Measurements from ENCODE around the gene UBE4A. TPM values are rescaled to one million over a fixed set of nuclear protein-coding genes. Genes with fewer than 3 reads are reported as not detected.

Gene UBE4A
- total and polyA plus RNA-seq, 9 of the 15 experiments (the other 6 are each of a cell fraction or from before 2014, with no cell fraction given), result 13.5 to 45.2 (median 26.8) TPM

DNA sequence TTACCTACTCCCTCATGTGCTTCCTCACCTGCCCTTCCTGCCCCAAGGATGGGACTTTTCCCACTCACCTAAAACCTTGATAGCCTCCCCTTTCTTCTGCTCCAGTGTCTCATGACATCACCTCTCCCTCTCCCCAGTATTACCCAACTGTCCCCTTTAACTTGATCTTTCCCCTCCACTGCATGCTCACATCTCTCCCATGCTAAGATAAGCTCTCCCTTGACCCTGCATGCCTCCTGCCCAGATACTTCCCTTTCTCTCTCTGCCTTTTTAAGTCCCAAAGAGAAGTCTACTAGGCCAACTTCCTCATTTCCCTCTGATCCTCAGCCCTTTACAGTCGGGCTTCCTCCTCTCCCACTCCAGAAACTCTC lies 40.1 kb upstream of the UBE4A start (continued):
- TF ChIP-seq, protein P1, sequence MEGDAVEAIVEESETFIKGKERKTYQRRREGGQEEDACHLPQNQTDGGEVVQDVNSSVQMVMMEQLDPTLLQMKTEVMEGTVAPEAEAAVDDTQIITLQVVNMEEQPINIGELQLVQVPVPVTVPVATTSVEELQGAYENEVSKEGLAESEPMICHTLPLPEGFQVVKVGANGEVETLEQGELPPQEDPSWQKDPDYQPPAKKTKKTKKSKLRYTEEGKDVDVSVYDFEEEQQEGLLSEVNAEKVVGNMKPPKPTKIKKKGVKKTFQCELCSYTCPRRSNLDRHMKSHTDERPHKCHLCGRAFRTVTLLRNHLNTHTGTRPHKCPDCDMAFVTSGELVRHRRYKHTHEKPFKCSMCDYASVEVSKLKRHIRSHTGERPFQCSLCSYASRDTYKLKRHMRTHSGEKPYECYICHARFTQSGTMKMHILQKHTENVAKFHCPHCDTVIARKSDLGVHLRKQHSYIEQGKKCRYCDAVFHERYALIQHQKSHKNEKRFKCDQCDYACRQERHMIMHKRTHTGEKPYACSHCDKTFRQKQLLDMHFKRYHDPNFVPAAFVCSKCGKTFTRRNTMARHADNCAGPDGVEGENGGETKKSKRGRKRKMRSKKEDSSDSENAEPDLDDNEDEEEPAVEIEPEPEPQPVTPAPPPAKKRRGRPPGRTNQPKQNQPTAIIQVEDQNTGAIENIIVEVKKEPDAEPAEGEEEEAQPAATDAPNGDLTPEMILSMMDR (IDR thresholded peaks at IDR 0.05 in 2 of 3, conservative IDR thresholded peaks at IDR 0.05 in 1 of 3; ENCODE audit: insufficient read depth in 2 of 3, low read depth in 1 of 3, low read length in 3 of 3), result no peak
- TF ChIP-seq ZNF551 (CRISPR knock-in tag; IDR thresholded peaks at IDR 0.05) (no peak), SMARCA4 (IDR thresholded peaks at IDR 0.05) (peak; percentile 77; the same call in 1 of the 2 replicates), NBN (IDR thresholded peaks at IDR 0.05; ENCODE audit: low read depth) (peak; percentile 60; the same call in 1 of the 2 replicates), GTF2E2 (tag; IDR thresholded peaks at IDR 0.05) (0 out of 2 replicates have a peak, but pooled peaks have one; percentile 31), ZNF263 (CRISPR knock-in tag; IDR thresholded peaks at IDR 0.05; ENCODE audit: borderline replicate concordance) (peak; percentile 43; the same call in 1 of the 2 replicates), MYNN (IDR thresholded peaks at IDR 0.05) (no peak), MYNN (CRISPR knock-in tag; IDR thresholded peaks at IDR 0.05) (no peak), PHF21A (IDR thresholded peaks at IDR 0.05; ENCODE audit: borderline replicate concordance, low read depth) (no peak), SOX6 (IDR thresholded peaks at IDR 0.05) (peak; percentile 11; the same call in 1 of the 2 replicates), SPI1 (IDR thresholded peaks at IDR 0.05; ENCODE audit: borderline replicate concordance, low read depth, low read length) (peak; percentile 92), RFX1 (IDR thresholded peaks at IDR 0.05) (no peak), MTA1 (IDR thresholded peaks at IDR 0.05; ENCODE audit: borderline replicate concordance) (peak; percentile 87; the same call in 1 of the 2 replicates), ZNF165 (CRISPR knock-in tag; IDR thresholded peaks at IDR 0.05; ENCODE audit: borderline replicate concordance) (no peak), ZNF695 (CRISPR knock-in tag; IDR thresholded peaks at IDR 0.05) (no peak)
- TF ChIP-seq, protein P2, sequence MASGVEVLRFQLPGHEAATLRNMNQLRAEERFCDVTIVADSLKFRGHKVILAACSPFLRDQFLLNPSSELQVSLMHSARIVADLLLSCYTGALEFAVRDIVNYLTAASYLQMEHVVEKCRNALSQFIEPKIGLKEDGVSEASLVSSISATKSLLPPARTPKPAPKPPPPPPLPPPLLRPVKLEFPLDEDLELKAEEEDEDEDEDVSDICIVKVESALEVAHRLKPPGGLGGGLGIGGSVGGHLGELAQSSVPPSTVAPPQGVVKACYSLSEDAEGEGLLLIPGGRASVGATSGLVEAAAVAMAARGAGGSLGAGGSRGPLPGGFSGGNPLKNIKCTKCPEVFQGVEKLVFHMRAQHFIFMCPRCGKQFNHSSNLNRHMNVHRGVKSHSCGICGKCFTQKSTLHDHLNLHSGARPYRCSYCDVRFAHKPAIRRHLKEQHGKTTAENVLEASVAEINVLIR (CRISPR knock-in tag; IDR thresholded peaks at IDR 0.05), result no peak
- TF ChIP-seq, protein P3, sequence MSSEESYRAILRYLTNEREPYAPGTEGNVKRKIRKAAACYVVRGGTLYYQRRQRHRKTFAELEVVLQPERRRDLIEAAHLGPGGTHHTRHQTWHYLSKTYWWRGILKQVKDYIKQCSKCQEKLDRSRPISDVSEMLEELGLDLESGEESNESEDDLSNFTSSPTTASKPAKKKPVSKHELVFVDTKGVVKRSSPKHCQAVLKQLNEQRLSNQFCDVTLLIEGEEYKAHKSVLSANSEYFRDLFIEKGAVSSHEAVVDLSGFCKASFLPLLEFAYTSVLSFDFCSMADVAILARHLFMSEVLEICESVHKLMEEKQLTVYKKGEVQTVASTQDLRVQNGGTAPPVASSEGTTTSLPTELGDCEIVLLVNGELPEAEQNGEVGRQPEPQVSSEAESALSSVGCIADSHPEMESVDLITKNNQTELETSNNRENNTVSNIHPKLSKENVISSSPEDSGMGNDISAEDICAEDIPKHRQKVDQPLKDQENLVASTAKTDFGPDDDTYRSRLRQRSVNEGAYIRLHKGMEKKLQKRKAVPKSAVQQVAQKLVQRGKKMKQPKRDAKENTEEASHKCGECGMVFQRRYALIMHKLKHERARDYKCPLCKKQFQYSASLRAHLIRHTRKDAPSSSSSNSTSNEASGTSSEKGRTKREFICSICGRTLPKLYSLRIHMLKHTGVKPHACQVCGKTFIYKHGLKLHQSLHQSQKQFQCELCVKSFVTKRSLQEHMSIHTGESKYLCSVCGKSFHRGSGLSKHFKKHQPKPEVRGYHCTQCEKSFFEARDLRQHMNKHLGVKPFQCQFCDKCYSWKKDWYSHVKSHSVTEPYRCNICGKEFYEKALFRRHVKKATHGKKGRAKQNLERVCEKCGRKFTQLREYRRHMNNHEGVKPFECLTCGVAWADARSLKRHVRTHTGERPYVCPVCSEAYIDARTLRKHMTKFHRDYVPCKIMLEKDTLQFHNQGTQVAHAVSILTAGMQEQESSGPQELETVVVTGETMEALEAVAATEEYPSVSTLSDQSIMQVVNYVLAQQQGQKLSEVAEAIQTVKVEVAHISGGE (CRISPR knock-in tag; IDR thresholded peaks at IDR 0.05), result no peak
- TF ChIP-seq, protein P4, sequence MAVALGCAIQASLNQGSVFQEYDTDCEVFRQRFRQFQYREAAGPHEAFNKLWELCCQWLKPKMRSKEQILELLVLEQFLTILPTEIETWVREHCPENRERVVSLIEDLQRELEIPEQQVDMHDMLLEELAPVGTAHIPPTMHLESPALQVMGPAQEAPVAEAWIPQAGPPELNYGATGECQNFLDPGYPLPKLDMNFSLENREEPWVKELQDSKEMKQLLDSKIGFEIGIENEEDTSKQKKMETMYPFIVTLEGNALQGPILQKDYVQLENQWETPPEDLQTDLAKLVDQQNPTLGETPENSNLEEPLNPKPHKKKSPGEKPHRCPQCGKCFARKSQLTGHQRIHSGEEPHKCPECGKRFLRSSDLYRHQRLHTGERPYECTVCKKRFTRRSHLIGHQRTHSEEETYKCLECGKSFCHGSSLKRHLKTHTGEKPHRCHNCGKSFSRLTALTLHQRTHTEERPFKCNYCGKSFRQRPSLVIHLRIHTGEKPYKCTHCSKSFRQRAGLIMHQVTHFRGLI (CRISPR knock-in tag; IDR thresholded peaks at IDR 0.05), result no peak
- TF ChIP-seq, protein P5, sequence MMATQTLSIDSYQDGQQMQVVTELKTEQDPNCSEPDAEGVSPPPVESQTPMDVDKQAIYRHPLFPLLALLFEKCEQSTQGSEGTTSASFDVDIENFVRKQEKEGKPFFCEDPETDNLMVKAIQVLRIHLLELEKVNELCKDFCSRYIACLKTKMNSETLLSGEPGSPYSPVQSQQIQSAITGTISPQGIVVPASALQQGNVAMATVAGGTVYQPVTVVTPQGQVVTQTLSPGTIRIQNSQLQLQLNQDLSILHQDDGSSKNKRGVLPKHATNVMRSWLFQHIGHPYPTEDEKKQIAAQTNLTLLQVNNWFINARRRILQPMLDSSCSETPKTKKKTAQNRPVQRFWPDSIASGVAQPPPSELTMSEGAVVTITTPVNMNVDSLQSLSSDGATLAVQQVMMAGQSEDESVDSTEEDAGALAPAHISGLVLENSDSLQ (IDR thresholded peaks at IDR 0.05), result peak; percentile 14; the same call in 1 of the 2 replicates

Data from K562 (cell line).